C4-2B (cell line): ENCODE measurements around the gene URI1.
A peak's percentile ranks its signal among the peaks of the same experiment; 100 is the strongest.

ENCODE experiments used
- H3K27ac ChIP-seq: fragments of 450-650 bp; 2 replicates; pipeline ENCODE4 v1.5.1; 2017
- CTCF ChIP-seq: fragments of 450-650 bp; conservative IDR thresholded peaks from 2 replicates; pipeline ENCODE4 v1.5.1; 2017; ENCODE audit warnings: mild to moderate bottlenecking
- ZFX ChIP-seq: fragments of 450-650 bp; IDR thresholded peaks from 2 replicates; pipeline ENCODE4 v1.6.1; 2017

The URI1 gene

GRCh38 chr19:29999490-29999889, 57.5 kb downstream of the URI1 start:
- TF ChIP-seq ZFX (no peak), CTCF (no peak)

GRCh38 chr19:30000862-30001261, 58.8 kb downstream of the URI1 start:
- no peak overlapping the region for H3K27ac ChIP-seq
- no peak for TF ChIP-seq CTCF
- no peak for TF ChIP-seq ZFX

More at GRCh38 chr19:29999490-29999889, 57.5 kb downstream of the URI1 start:
- no peak overlapping the region for H3K27ac ChIP-seq

- TF ChIP-seq CTCF (no peak), ZFX (no peak)
- H3K27ac ChIP-seq: no peak overlapping the region
Observed at GRCh38 chr19:30001301-30001700, 59.3 kb downstream of the URI1 start.

GRCh38 chr19:30001791-30002190, 59.8 kb downstream of the URI1 start:
- H3K27ac ChIP-seq: no peak overlapping the region
- TF ChIP-seq CTCF: peak; percentile 24; the same call in 1 of the 2 replicates
- no peak for TF ChIP-seq ZFX

- TF ChIP-seq ZFX (no peak), CTCF (no peak)
- H3K27ac ChIP-seq: no peak overlapping the region
Observed at GRCh38 chr19:30003866-30004265, 61.8 kb downstream of the URI1 start.

GRCh38 chr19:30004403-30004802, 62.4 kb downstream of the URI1 start:
- TF ChIP-seq ZFX (no peak), CTCF (no peak)
- H3K27ac ChIP-seq: no peak overlapping the region

GRCh38 chr19:30006207-30006606, 64.2 kb downstream of the URI1 start:
- H3K27ac ChIP-seq: no peak overlapping the region
- TF ChIP-seq ZFX (no peak), CTCF (no peak)

GRCh38 chr19:30008169-30008568, 66.1 kb downstream of the URI1 start:
- no peak overlapping the region for H3K27ac ChIP-seq
- no peak for TF ChIP-seq CTCF
- no peak for TF ChIP-seq ZFX
